K562 (cell line): ENCODE measurements around the gene TRIM27. TPM values are rescaled to one million over a fixed set of nuclear protein-coding genes. Genes with fewer than 3 reads are reported as not detected.

ENCODE experiments used
- CBFA2T3 ChIP-seq: fragments of 450-650 bp; IDR thresholded peaks from 2 replicates; pipeline ENCODE4 v1.6.1; 2017
- MEF2A ChIP-seq: IDR thresholded peaks from 2 replicates; pipeline ENCODE4 v1.6.1; 2011; ENCODE audit warnings: low read depth, mild to moderate bottlenecking, low read length, moderate library complexity; ENCODE audit not compliant: control insufficient read depth
- MTA3 ChIP-seq: fragments of 450-650 bp; formaldehyde crosslinking; IDR thresholded peaks from 2 replicates; pipeline ENCODE4 v1.6.1; 2017; ENCODE audit warnings: mild to moderate bottlenecking, borderline replicate concordance
- MYNN ChIP-seq, 2 experiments: sonication (generic); formaldehyde crosslinking in 1 of 2; IDR thresholded peaks; 2 replicates each; pipeline versions ENCODE4 v1.5.0 to v1.6.1; 2016 to 2020; ENCODE audit warnings: antibody characterized with exemption in 1 of 2, missing genetic modification reagents in 1 of 2
- NCOA1 ChIP-seq: fragments of 450-650 bp; IDR thresholded peaks from 2 replicates; pipeline ENCODE4 v1.6.1; 2016; ENCODE audit warnings: low read depth
- POLR2A ChIP-seq: fragments of 450-650 bp; conservative IDR thresholded peaks from 2 replicates; pipeline ENCODE4 v1.6.1; 2016
- PPARD ChIP-seq: fragments of 250-450 bp; sonication (Bioruptor Pico); IDR thresholded peaks from 2 replicates; pipeline ENCODE4 v1.8.0; 2022; ENCODE audit warnings: inconsistent platforms, mild to moderate bottlenecking, moderate library complexity
- SAFB ChIP-seq: fragments of 200-400 bp; formaldehyde crosslinking; IDR thresholded peaks from 2 replicates; pipeline ENCODE4 v1.6.1; 2017; ENCODE audit warnings: low read depth, low read length, borderline replicate concordance
- SP1 ChIP-seq: sonication (generic); formaldehyde crosslinking; IDR thresholded peaks from 2 replicates; pipeline ENCODE4 v1.8.1; 2022; ENCODE audit warnings: mild to moderate bottlenecking, missing genetic modification reagents
- SP2 ChIP-seq: IDR thresholded peaks from 2 replicates; pipeline ENCODE4 v1.6.1; 2011; ENCODE audit warnings: mild to moderate bottlenecking, low read depth, low read length, moderate library complexity; ENCODE audit not compliant: poor library complexity, severe bottlenecking; ENCODE audit errors: extremely low read depth
- TRIM24 ChIP-seq, 2 experiments: fragments of 450-650 bp; IDR thresholded peaks; 2 replicates each; pipeline ENCODE4 v1.6.1; 2016
- U2AF1 ChIP-seq: fragments of 200-400 bp; formaldehyde crosslinking; optimal IDR thresholded peaks from 2 replicates; pipeline ENCODE3; 2017; ENCODE audit warnings: mild to moderate bottlenecking, low read depth, low read length, moderate library complexity
- ZBTB8A ChIP-seq: fragments of 450-650 bp; IDR thresholded peaks from 2 replicates; pipeline ENCODE4 v1.6.1; 2018; ENCODE audit warnings: mild to moderate bottlenecking, moderate library complexity; ENCODE audit not compliant: partially characterized antibody
- ZNF707 ChIP-seq: fragments of 250-450 bp; sonication (Bioruptor Pico); conservative IDR thresholded peaks from 2 replicates; pipeline ENCODE4 v1.8.0; 2022; ENCODE audit warnings: inconsistent platforms, mild to moderate bottlenecking, moderate library complexity
- ZSCAN32 ChIP-seq: fragments of 450-650 bp; formaldehyde crosslinking; IDR thresholded peaks from 2 replicates; pipeline ENCODE4 v1.4.0; 2020; ENCODE audit warnings: mild to moderate bottlenecking, moderate library complexity
- polyA plus RNA-seq, 8 experiments: library from polyadenylated mRNA; depleted of rRNA in 4 of 8; stranded (reverse) in 5 of 8; unstranded in 3 of 8; fragments of >200 nt; fragmentation: Nextera tagmentation in 2 of 8; fragmentation: Illumina TruSeq in 1 of 8; extraction: Ambion mirVana in 2 of 8; extraction: Trizol in 1 of 8; gene quantifications; 2 replicates each; pipeline versions ENCODE4 v1.2.1 to v1.2.3, GENCODE V29; 2011 to 2014; ENCODE audit warnings: inconsistent platforms in 1 of 8, missing spikeins in 1 of 8
- total RNA-seq, 7 experiments: library from RNA; depleted of rRNA in 6 of 7; stranded (reverse); fragments of >200 nt in 6 of 7; fragmentation: Illumina TruSeq in 2 of 7; extraction: Trizol in 2 of 7; gene quantifications; 2 replicates each; pipeline versions ENCODE4 v1.2.1 to v1.2.3, GENCODE V29; 2011 to 2021; ENCODE audit warnings: low replicate concordance in 1 of 7
- TF ChIP-seq, protein P1 (sequence below), 3 experiments: fragments of 200-800 bp in 1 of 3; fragments of 250-450 bp in 1 of 3; fragments of 450-650 bp in 1 of 3; sonication (Bioruptor Pico) in 1 of 3; sonication (Bioruptor generic) in 1 of 3; formaldehyde crosslinking in 1 of 3; IDR thresholded peaks; 2 replicates each; pipeline versions ENCODE4 v1.6.1 to v1.8.0; 2016 to 2022; ENCODE audit warnings: mild to moderate bottlenecking in 2 of 3, missing genetic modification characterization in 2 of 3, missing compliant biosample characterization in 1 of 3, moderate library complexity in 1 of 3
- TF ChIP-seq, protein P2 (sequence below): sonication (generic); formaldehyde crosslinking; IDR thresholded peaks from 2 replicates; pipeline ENCODE4 v1.8.0; 2022; ENCODE audit warnings: mild to moderate bottlenecking, missing genetic modification reagents
- TF ChIP-seq, protein P3 (sequence below): sonication (generic); IDR thresholded peaks from 2 replicates; pipeline ENCODE4 v1.6.1; 2016
- TF ChIP-seq, protein P4 (sequence below), 2 experiments: fragments of 250-450 bp in 1 of 2; fragments of 450-650 bp in 1 of 2; sonication (Bioruptor Pico) in 1 of 2; IDR thresholded peaks; 2 replicates each; pipeline versions ENCODE4 v1.6.1 to v1.8.0; 2016 to 2021; ENCODE audit warnings: mild to moderate bottlenecking in 2 of 2, moderate library complexity in 2 of 2, missing compliant biosample characterization in 1 of 2, missing genetic modification characterization in 1 of 2
- TF ChIP-seq, protein P5 (sequence below): sonication (generic); formaldehyde crosslinking; IDR thresholded peaks from 2 replicates; pipeline ENCODE4 v1.8.0; 2022; ENCODE audit warnings: mild to moderate bottlenecking, missing genetic modification reagents, borderline replicate concordance

The TRIM27 gene
- total and polyA plus RNA-seq, 9 of the 15 experiments (the other 6 are each of a cell fraction or from before 2014, with no cell fraction given) = 37.7 to 235 (median 122) TPM

DNA sequence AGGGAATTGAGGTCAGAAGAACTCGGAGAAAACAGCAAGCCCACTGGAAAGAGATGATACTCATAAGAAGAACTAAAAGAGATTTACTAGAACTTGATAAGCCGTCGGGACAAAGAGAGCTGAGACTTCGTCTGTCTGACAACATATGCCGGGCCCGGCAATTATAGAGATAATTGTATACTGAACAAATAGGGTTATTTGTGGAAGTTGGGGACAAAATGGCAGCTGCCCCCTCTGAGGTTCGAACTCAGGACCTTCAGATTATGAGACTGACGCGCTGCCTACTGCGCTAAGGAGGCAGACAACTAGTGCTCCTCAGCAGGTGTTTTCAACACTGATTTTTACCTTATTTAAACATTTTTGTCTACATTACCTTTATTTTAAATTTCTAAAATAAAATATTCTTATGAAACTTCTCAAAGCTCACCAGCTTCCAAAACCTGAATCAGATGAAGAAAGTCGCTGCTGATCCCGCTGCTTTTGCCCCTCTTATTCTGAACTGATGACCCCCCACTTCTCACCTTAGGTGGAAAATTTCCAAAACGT is 29.3 kb upstream of the TRIM27 start (continued):
- TF ChIP-seq, protein P1, sequence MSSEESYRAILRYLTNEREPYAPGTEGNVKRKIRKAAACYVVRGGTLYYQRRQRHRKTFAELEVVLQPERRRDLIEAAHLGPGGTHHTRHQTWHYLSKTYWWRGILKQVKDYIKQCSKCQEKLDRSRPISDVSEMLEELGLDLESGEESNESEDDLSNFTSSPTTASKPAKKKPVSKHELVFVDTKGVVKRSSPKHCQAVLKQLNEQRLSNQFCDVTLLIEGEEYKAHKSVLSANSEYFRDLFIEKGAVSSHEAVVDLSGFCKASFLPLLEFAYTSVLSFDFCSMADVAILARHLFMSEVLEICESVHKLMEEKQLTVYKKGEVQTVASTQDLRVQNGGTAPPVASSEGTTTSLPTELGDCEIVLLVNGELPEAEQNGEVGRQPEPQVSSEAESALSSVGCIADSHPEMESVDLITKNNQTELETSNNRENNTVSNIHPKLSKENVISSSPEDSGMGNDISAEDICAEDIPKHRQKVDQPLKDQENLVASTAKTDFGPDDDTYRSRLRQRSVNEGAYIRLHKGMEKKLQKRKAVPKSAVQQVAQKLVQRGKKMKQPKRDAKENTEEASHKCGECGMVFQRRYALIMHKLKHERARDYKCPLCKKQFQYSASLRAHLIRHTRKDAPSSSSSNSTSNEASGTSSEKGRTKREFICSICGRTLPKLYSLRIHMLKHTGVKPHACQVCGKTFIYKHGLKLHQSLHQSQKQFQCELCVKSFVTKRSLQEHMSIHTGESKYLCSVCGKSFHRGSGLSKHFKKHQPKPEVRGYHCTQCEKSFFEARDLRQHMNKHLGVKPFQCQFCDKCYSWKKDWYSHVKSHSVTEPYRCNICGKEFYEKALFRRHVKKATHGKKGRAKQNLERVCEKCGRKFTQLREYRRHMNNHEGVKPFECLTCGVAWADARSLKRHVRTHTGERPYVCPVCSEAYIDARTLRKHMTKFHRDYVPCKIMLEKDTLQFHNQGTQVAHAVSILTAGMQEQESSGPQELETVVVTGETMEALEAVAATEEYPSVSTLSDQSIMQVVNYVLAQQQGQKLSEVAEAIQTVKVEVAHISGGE (CRISPR knock-in tag; IDR thresholded peaks at IDR 0.05) = no peak
- TF ChIP-seq, protein P2, sequence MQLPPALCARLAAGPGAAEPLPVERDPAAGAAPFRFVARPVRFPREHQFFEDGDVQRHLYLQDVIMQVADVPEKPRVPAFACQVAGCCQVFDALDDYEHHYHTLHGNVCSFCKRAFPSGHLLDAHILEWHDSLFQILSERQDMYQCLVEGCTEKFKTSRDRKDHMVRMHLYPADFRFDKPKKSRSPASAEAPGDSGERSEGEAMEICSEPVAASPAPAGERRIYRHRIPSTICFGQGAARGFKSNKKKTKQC = no peak
- TF ChIP-seq ZSCAN32 (CRISPR knock-in tag) (no peak), ZNF707 (CRISPR knock-in tag) (no peak), U2AF1 (no peak), TRIM24 (IDR thresholded peaks at IDR 0.05) (peak in 1 of 2 experiments; percentile 45; a peak in 2 of 4 replicates), SAFB (no peak), ZBTB8A (peak; percentile 80), CBFA2T3 (peak; percentile 9; the same call in 1 of the 2 replicates), POLR2A (no peak), PPARD (CRISPR knock-in tag) (no peak), MTA3 (no peak; the same call in 1 of the 2 replicates), NCOA1 (no peak), MEF2A (peak; percentile 65; the same call in 1 of the 2 replicates), MYNN (IDR thresholded peaks at IDR 0.05) (0 out of 2 replicates have a peak, but pooled peaks have one; percentile 37), MYNN (CRISPR knock-in tag; IDR thresholded peaks at IDR 0.05) (no peak), SP2 (no peak), SP1 (CRISPR knock-in tag) (peak; percentile 69; the same call in 1 of the 2 replicates)
- TF ChIP-seq, protein P3, sequence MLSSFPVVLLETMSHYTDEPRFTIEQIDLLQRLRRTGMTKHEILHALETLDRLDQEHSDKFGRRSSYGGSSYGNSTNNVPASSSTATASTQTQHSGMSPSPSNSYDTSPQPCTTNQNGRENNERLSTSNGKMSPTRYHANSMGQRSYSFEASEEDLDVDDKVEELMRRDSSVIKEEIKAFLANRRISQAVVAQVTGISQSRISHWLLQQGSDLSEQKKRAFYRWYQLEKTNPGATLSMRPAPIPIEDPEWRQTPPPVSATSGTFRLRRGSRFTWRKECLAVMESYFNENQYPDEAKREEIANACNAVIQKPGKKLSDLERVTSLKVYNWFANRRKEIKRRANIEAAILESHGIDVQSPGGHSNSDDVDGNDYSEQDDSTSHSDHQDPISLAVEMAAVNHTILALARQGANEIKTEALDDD = peak; percentile 65
- TF ChIP-seq, protein P4, sequence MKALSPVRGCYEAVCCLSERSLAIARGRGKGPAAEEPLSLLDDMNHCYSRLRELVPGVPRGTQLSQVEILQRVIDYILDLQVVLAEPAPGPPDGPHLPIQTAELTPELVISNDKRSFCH (CRISPR knock-in tag; IDR thresholded peaks at IDR 0.05) = no peak
- TF ChIP-seq, protein P4 (tag; IDR thresholded peaks at IDR 0.05) = 0 out of 2 replicates have a peak, but pooled peaks have one; percentile 41
- TF ChIP-seq, protein P5, sequence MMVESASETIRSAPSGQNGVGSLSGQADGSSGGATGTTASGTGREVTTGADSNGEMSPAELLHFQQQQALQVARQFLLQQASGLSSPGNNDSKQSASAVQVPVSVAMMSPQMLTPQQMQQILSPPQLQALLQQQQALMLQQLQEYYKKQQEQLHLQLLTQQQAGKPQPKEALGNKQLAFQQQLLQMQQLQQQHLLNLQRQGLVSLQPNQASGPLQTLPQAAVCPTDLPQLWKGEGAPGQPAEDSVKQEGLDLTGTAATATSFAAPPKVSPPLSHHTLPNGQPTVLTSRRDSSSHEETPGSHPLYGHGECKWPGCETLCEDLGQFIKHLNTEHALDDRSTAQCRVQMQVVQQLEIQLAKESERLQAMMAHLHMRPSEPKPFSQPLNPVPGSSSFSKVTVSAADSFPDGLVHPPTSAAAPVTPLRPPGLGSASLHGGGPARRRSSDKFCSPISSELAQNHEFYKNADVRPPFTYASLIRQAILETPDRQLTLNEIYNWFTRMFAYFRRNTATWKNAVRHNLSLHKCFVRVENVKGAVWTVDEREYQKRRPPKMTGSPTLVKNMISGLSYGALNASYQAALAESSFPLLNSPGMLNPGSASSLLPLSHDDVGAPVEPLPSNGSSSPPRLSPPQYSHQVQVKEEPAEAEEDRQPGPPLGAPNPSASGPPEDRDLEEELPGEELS = no peak
